Measurements from ENCODE around the gene SLC6A17. TPM values are rescaled to one million over a fixed set of nuclear protein-coding genes. Genes with fewer than 3 reads are reported as not detected.

SLC6A17 gene
- total RNA-seq, 1 donor from 2014 or later: 1.7 TPM

- H3K9me3 ChIP-seq: no peaks in the 10 kb centered on the region
Observed at GRCh38 chr1:110229348-110230001, 79.2 kb downstream of the SLC6A17 start.

DNA sequence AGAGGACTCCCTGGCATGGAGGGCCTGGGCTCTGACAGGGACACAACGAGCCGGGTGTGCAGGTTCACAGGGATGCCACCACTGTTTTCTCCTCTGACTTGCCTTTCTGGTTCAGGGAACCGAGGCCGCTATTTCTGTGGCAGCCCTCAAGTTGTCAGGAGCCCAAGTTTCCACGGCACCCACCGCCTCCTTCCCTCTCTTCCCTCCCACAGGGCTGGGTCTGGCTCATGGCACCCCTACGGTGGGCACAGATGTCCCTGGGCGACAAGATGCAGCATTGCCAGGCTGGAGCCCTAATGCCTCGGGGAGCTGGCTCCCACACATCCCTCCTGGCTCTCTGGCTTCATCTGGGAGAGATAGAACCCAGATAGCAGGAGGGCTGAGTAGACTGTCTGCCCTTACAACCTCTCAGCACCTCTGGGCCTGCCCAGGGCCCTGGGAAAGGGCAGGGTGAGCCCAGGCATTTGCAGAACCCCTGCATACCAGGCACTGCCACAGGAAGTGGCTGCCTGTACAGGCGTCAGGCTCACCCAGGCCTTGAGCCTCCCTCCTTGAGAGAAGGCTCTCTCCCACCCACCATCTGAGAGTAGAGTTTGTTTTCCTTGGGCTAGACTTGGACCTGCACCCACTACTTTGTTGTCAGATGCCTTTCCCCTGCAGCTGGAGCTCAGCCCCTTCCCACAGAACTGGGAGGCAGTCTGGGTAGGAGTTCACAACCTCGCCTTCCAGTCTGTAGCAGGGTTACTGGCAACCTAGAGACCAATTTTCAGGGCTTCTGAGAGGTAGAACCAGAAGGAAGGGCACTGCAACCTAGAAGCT lies 80.3 kb downstream of the SLC6A17 start:
- TF ChIP-seq, protein P1, sequence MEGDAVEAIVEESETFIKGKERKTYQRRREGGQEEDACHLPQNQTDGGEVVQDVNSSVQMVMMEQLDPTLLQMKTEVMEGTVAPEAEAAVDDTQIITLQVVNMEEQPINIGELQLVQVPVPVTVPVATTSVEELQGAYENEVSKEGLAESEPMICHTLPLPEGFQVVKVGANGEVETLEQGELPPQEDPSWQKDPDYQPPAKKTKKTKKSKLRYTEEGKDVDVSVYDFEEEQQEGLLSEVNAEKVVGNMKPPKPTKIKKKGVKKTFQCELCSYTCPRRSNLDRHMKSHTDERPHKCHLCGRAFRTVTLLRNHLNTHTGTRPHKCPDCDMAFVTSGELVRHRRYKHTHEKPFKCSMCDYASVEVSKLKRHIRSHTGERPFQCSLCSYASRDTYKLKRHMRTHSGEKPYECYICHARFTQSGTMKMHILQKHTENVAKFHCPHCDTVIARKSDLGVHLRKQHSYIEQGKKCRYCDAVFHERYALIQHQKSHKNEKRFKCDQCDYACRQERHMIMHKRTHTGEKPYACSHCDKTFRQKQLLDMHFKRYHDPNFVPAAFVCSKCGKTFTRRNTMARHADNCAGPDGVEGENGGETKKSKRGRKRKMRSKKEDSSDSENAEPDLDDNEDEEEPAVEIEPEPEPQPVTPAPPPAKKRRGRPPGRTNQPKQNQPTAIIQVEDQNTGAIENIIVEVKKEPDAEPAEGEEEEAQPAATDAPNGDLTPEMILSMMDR (IDR thresholded peaks at IDR 0.05): no peak
- Histone ChIP-seq H3K9me3 (no peaks in the 10 kb centered on the region), H3K27me3 (no peaks in the 10 kb centered on the region), H3K27ac (no peak overlapping the region), H3K4me1 (peaks cover 18% of the 10 kb centered on the region), H3K36me3 (peaks cover 0 to 20% of the 10 kb centered on the region in 2 donors), H3K4me3 (no peak overlapping the region)
- intact Hi-C loops (cut with DNase I): no loop called here
- no peak for DNase-seq (ENCODE audit: extremely low spot score in 2 of 2)

More at GRCh38 chr1:110229348-110230001, 79.2 kb downstream of the SLC6A17 start:
- H3K27me3 ChIP-seq: no peaks in the 10 kb centered on the region
- H3K4me1 ChIP-seq: peaks cover 12% of the 10 kb centered on the region
- no peak overlapping the region for H3K4me3 ChIP-seq
- DNase-seq (ENCODE audit: extremely low spot score in 2 of 2): no peak
- peaks cover 0 to 20% of the 10 kb centered on the region in 2 donors for H3K36me3 ChIP-seq
- H3K27ac ChIP-seq: no peak overlapping the region
- intact Hi-C loops (cut with DNase I): no loop called here
- TF ChIP-seq POLR2A (IDR thresholded peaks at IDR 0.05) (no peak), POLR2AphosphoS5 (IDR thresholded peaks at IDR 0.05; ENCODE audit: insufficient read depth in 1 of 2, low read depth in 1 of 2) (peak in 1 of 2 donors; percentile 34)
- TF ChIP-seq, protein P1 (IDR thresholded peaks at IDR 0.05): no peak

DNA sequence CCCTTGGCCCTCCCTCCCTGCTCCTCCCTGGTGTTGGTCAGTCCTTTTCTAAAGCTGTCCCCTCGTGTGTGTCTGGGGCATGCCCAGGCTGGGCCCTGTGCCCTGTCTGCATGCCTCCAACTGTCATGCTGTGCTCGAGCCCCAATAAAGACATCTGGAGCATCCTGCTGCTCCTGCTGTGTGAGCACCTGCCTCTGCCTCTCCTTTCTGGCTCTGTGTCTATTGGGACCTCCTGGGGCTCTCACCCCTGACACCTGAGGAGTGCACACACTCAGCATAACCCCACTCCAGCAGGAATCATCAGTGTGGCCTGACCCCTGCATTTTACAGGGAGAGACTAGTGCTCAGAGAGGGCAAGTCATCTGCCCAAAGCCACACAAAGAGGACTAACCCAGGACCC lies 83.6 kb downstream of the SLC6A17 start:
- TF ChIP-seq POLR2A (IDR thresholded peaks at IDR 0.05) (no peak), POLR2AphosphoS5 (IDR thresholded peaks at IDR 0.05; ENCODE audit: insufficient read depth in 1 of 2, low read depth in 1 of 2) (no peak)
- TF ChIP-seq, protein P1 (IDR thresholded peaks at IDR 0.05): no peak
- intact Hi-C loops (cut with DNase I): no loop called here
- H3K9me3 ChIP-seq: no peaks in the 10 kb centered on the region
- no peak for DNase-seq (ENCODE audit: extremely low spot score in 2 of 2)
- H3K4me1 ChIP-seq: peaks cover 19% of the 10 kb centered on the region
- H3K27ac ChIP-seq: no peak overlapping the region
- no peak overlapping the region for H3K4me3 ChIP-seq
- H3K36me3 ChIP-seq: peaks cover 0 to 12% of the 10 kb centered on the region in 2 donors
- no peaks in the 10 kb centered on the region for H3K27me3 ChIP-seq

DNA sequence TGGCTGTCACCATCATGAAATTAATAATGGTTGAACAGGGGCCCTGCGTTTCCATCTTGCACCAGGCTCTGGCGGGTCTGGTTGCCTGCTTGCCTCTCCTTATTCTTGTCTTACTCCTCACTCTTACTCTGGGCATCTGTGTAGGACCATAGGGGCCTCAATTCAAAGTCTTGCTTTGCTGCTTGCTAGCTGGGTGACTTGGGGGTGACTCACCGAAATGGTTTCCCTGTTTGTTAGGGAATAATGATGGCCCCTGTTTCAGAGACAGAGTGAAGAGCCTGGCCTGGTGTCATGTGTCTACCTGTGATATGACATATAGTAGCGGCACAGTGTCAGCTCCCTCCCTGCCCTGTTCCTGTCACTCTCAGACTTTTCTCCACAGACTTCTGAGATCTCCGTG lies 84.4 kb downstream of the SLC6A17 start:
- Histone ChIP-seq H3K36me3 (peaks cover 0 to 12% of the 10 kb centered on the region in 2 donors), H3K27ac (no peak overlapping the region), H3K4me1 (peaks cover 13% of the 10 kb centered on the region), H3K27me3 (no peaks in the 10 kb centered on the region), H3K9me3 (no peaks in the 10 kb centered on the region), H3K4me3 (no peak overlapping the region)
- no peak for DNase-seq (ENCODE audit: extremely low spot score in 2 of 2)
- intact Hi-C loops (cut with DNase I): no loop called here
- TF ChIP-seq POLR2A (IDR thresholded peaks at IDR 0.05) (no peak), POLR2AphosphoS5 (IDR thresholded peaks at IDR 0.05; ENCODE audit: insufficient read depth in 1 of 2, low read depth in 1 of 2) (no peak)
- TF ChIP-seq, protein P1 (IDR thresholded peaks at IDR 0.05): no peak
